ENCODE measurements around the gene EEIG2. TPM values are rescaled to one million over a fixed set of nuclear protein-coding genes. Genes with fewer than 3 reads are reported as not detected.

The EEIG2 gene
- total and polyA plus RNA-seq, 2 donors (not counting 3 experiments of a cell fraction or from before 2014, with no cell fraction given), result 2.5 to 7.2 TPM

DNA sequence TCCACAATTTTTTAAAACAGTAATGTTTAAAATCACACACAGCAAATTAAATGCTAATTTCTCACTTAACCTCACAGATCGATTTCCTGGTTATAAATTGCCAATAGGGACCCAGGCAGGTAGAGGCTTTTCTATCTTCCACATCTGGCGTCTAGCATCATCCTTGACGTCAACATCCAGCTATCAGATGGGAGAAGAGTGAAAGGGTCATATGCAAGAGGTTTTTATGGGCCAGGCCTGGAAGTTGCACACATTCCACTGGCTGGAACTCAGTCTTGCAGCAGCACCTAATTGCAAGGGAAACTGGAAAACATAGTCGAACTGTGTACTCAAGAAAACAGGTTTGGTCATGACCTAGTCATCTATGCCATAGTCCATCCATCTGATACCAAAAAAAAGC lies 6.0 kb upstream of the EEIG2 start:
- TF ChIP-seq JUN (IDR thresholded peaks at IDR 0.05; ENCODE audit: borderline replicate concordance, insufficient read depth, insufficient read length, low read depth), result no peak
- no peak for TF ChIP-seq FOS (IDR thresholded peaks at IDR 0.05; ENCODE audit: borderline replicate concordance, insufficient read depth, low read length)
- no peak for TF ChIP-seq POLR2A (IDR thresholded peaks at IDR 0.05; ENCODE audit: low read depth, low read length)
- no peak for TF ChIP-seq MYC (IDR thresholded peaks at IDR 0.05; ENCODE audit: low read depth, low read length)
- no peak for FAIRE-seq

DNA sequence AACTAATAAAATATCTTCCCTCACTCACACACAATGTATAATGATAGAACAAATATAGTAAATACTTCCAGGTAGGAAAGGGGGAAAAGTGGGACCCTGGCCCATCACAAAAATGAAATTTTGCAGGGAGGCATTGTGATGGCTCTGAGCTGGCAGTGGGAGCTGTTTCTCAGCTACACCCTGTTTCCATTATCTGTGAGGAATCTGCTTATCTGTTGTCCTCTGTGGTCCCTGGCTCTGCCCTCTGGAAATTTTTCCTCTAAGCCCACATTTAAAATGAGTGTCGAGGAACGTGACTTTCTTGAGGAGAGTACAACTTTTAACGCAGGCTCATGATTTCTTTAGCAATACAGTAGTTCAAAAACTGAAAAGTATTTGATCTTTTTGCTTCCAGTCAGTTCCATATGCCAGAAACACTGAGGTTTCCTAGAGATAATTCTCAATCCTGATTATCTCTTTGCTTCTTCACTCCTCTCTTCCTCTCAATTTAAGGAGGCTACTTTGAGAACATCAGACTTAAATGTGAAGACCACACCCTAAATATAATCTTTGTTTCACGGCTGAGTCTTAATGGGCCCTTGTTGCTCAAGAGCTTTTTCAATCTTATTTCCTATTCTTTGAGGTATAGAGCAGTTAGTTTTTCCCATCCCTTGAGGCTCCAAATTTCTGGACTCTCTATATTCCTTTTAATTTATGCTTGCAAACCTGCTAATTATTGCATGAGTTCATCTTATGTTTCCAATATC lies 5.0 kb upstream of the EEIG2 start:
- POLR2A ChIA-PET, result no interaction called here
- Histone ChIP-seq H3K27ac (ENCODE audit: insufficient read depth, low read depth, low read length) (no peak overlapping the region), H4K20me1 (replicated peaks; ENCODE audit: control insufficient read depth, extremely low read depth, insufficient read depth, low read length) (no peaks in the 10 kb centered on the region), H3K4me2 (ENCODE audit: insufficient read depth, low read length) (no peak overlapping the region), H3K4me3 (replicated peaks in 1 of 3; ENCODE audit: insufficient read depth in 1 of 3, low read depth in 1 of 3, low read length in 3 of 3) (no peak overlapping the region), H3K4me1 (ENCODE audit: control insufficient read depth, extremely low read depth, insufficient read depth, low read length) (peaks cover 5% of the 10 kb centered on the region), H3K27me3 (ENCODE audit: control insufficient read depth in 2 of 2, insufficient read depth in 2 of 2, low read length in 2 of 2) (peaks cover 3 to 14% of the 10 kb centered on the region in 2 experiments), H3K9ac (replicated peaks; ENCODE audit: extremely low read depth, insufficient read depth, low read length) (no peak overlapping the region), H3K36me3 (ENCODE audit: control insufficient read depth in 2 of 2, extremely low read depth in 1 of 2, insufficient read depth in 2 of 2, low read length in 2 of 2) (no peaks in the 10 kb centered on the region), H3K9me1 (replicated peaks; ENCODE audit: control insufficient read depth, extremely low read depth, insufficient read depth, low read length) (no peaks in the 10 kb centered on the region), H2AFZ (ENCODE audit: low read depth, low read length) (no peak overlapping the region), H3K9me3 (replicated peaks; ENCODE audit: control insufficient read depth, insufficient read depth, low read length) (no peaks in the 10 kb centered on the region), H3K79me2 (ENCODE audit: control insufficient read depth, insufficient read depth, low read length) (no peaks in the 10 kb centered on the region)
- no peak for FAIRE-seq
- no TSS peak for BruUV-seq (replicated peaks)
- TF ChIP-seq FOS (IDR thresholded peaks at IDR 0.05; ENCODE audit: borderline replicate concordance, insufficient read depth, low read length) (no peak), JUN (IDR thresholded peaks at IDR 0.05; ENCODE audit: borderline replicate concordance, insufficient read depth, insufficient read length, low read depth) (no peak), MYC (IDR thresholded peaks at IDR 0.05; ENCODE audit: low read depth, low read length) (no peak), GATA2 (IDR thresholded peaks at IDR 0.05; ENCODE audit: insufficient read depth, insufficient read length, low read depth, low read length) (no peak), EZH2 (IDR thresholded peaks at IDR 0.05; ENCODE audit: borderline replicate concordance, low read depth, low read length, severe bottlenecking) (no peak), POLR2A (IDR thresholded peaks at IDR 0.05; ENCODE audit: low read depth, low read length) (no peak), POLR2AphosphoS5 (IDR thresholded peaks at IDR 0.05; ENCODE audit: insufficient read depth, low read depth, low read length) (no peak)
- TF ChIP-seq, protein P1, sequence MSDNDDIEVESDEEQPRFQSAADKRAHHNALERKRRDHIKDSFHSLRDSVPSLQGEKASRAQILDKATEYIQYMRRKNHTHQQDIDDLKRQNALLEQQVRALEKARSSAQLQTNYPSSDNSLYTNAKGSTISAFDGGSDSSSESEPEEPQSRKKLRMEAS (IDR thresholded peaks at IDR 0.05; ENCODE audit: insufficient read depth, insufficient read length), result no peak
- TF ChIP-seq, protein P2, sequence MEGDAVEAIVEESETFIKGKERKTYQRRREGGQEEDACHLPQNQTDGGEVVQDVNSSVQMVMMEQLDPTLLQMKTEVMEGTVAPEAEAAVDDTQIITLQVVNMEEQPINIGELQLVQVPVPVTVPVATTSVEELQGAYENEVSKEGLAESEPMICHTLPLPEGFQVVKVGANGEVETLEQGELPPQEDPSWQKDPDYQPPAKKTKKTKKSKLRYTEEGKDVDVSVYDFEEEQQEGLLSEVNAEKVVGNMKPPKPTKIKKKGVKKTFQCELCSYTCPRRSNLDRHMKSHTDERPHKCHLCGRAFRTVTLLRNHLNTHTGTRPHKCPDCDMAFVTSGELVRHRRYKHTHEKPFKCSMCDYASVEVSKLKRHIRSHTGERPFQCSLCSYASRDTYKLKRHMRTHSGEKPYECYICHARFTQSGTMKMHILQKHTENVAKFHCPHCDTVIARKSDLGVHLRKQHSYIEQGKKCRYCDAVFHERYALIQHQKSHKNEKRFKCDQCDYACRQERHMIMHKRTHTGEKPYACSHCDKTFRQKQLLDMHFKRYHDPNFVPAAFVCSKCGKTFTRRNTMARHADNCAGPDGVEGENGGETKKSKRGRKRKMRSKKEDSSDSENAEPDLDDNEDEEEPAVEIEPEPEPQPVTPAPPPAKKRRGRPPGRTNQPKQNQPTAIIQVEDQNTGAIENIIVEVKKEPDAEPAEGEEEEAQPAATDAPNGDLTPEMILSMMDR (IDR thresholded peaks at IDR 0.05; ENCODE audit: extremely low read depth in 1 of 2, insufficient read depth in 1 of 2, low read depth in 1 of 2, low read length in 2 of 2), result no peak
- no peak for DNase-seq (ENCODE audit: low read depth, low spot score)
- CTCF ChIA-PET, result no interaction called here
- intact Hi-C loops (cut with micrococcal nuclease) (no loop called here), dilution Hi-C loops (cut with MboI; ENCODE audit: extremely low pct_ligation_motif_present, low sequenced_read_pairs) (no loop called here)

More for the DNA sequence above, 6.0 kb upstream of the EEIG2 start:
- H3K9ac ChIP-seq (replicated peaks; ENCODE audit: extremely low read depth, insufficient read depth, low read length), result no peak overlapping the region
- no TSS peak for BruUV-seq (replicated peaks)
- intact Hi-C loops (cut with micrococcal nuclease) (no loop called here), dilution Hi-C loops (cut with MboI; ENCODE audit: extremely low pct_ligation_motif_present, low sequenced_read_pairs) (no loop called here)
- no peaks in the 10 kb centered on the region for H4K20me1 ChIP-seq (replicated peaks; ENCODE audit: control insufficient read depth, extremely low read depth, insufficient read depth, low read length)
- no peaks in the 10 kb centered on the region for H3K4me1 ChIP-seq (ENCODE audit: control insufficient read depth, extremely low read depth, insufficient read depth, low read length)
- H3K36me3 ChIP-seq (ENCODE audit: control insufficient read depth in 2 of 2, extremely low read depth in 1 of 2, insufficient read depth in 2 of 2, low read length in 2 of 2), result no peaks in the 10 kb centered on the region
- H3K4me3 ChIP-seq (replicated peaks in 1 of 3; ENCODE audit: insufficient read depth in 1 of 3, low read depth in 1 of 3, low read length in 3 of 3), result no peak overlapping the region
- no peaks in the 10 kb centered on the region for H3K9me3 ChIP-seq (replicated peaks; ENCODE audit: control insufficient read depth, insufficient read depth, low read length)
- H3K9me1 ChIP-seq (replicated peaks; ENCODE audit: control insufficient read depth, extremely low read depth, insufficient read depth, low read length), result no peaks in the 10 kb centered on the region
- POLR2A ChIA-PET, result no interaction called here
- no peak for DNase-seq (ENCODE audit: low read depth, low spot score)
- H3K4me2 ChIP-seq (ENCODE audit: insufficient read depth, low read length), result no peak overlapping the region
- peaks cover 3 to 19% of the 10 kb centered on the region in 2 experiments for H3K27me3 ChIP-seq (ENCODE audit: control insufficient read depth in 2 of 2, insufficient read depth in 2 of 2, low read length in 2 of 2)
- no peak overlapping the region for H2AFZ ChIP-seq (ENCODE audit: low read depth, low read length)
- no peak overlapping the region for H3K27ac ChIP-seq (ENCODE audit: insufficient read depth, low read depth, low read length)
- CTCF ChIA-PET, result no interaction called here
- H3K79me2 ChIP-seq (ENCODE audit: control insufficient read depth, insufficient read depth, low read length), result no peaks in the 10 kb centered on the region

Measured in endothelial cell of umbilical vein (primary cell).